CD4-positive, alpha-beta T cell (primary cell): ENCODE results near the gene MAST4. TPM values are rescaled to one million over a fixed set of nuclear protein-coding genes. Genes with fewer than 3 reads are reported as not detected.

Source experiments
- ATAC-seq: fragments of 200-7000 bp; cut with Tn5 transposase; one replicate; pipeline ENCODE4 v1.10.0; 2022; ENCODE audit warnings: mild to moderate bottlenecking; ENCODE audit not compliant: poor library complexity
- CTCF ChIA-PET: fragments of 350-600 bp; sonication (Branson Sonifier 250); formaldehyde crosslinking; loops from one replicate; lab custom pipeline; 2021; ENCODE audit warnings: antibody characterized with exemption, inconsistent platforms; lab: Charles Lee
- POLR2A ChIA-PET: fragments of 350-600 bp; sonication (Branson Sonifier 250); formaldehyde crosslinking; loops from one replicate; lab custom pipeline; 2021; ENCODE audit warnings: antibody characterized with exemption, inconsistent platforms; lab: Charles Lee
- DNase-seq, 14 experiments: peaks; one replicate each; pipeline ENCODE4 v3.0.0-alpha.2; 2013 to 2020; ENCODE audit warnings: mixed read lengths in 2 of 14
- H3K27ac ChIP-seq, 2 donors: one replicate each; pipeline versions ENCODE4 v1.5.1 to v1.7.0; 2013; ENCODE audit warnings: low read length in 2 of 2, low read depth in 1 of 2, mild to moderate bottlenecking in 1 of 2
- H3K27me3 ChIP-seq, 2 experiments: 1 replicate in 1 of 2; 2 replicates in 1 of 2; pipeline versions ENCODE4 v1.6.1 to v1.7.0; 2013; ENCODE audit warnings: low read length in 2 of 2, control low read depth in 1 of 2, mild to moderate bottlenecking in 1 of 2, moderate library complexity in 1 of 2; ENCODE audit not compliant: insufficient read depth in 2 of 2, control insufficient read depth in 1 of 2
- H3K36me3 ChIP-seq: one replicate; pipeline ENCODE4 v1.6.1; 2013; ENCODE audit warnings: low read length, control low read depth; ENCODE audit not compliant: insufficient read depth
- H3K4me1 ChIP-seq: one replicate; pipeline ENCODE4 v1.6.1; 2013; ENCODE audit warnings: low read length, control low read depth; ENCODE audit not compliant: insufficient read depth
- H3K4me3 ChIP-seq: one replicate; pipeline ENCODE4 v1.5.1; 2013; ENCODE audit warnings: mild to moderate bottlenecking, low read length, moderate library complexity
- H3K9me3 ChIP-seq, 2 experiments: 1 replicate in 1 of 2; 2 replicates in 1 of 2; pipeline versions ENCODE4 v1.6.1 to v1.7.0; 2013; ENCODE audit warnings: low read length in 2 of 2, mild to moderate bottlenecking in 2 of 2, control low read depth in 1 of 2, moderate library complexity in 1 of 2; ENCODE audit not compliant: control insufficient read depth in 1 of 2, insufficient read depth in 1 of 2
- H3K27ac Mint-ChIP-seq: one replicate; pipeline ENCODE4 v1.8.0; 2020; ENCODE audit warnings: mixed read lengths
- H3K27me3 Mint-ChIP-seq: one replicate; pipeline ENCODE4 v1.8.0; 2021; ENCODE audit warnings: mixed read lengths
- H3K36me3 Mint-ChIP-seq: one replicate; pipeline ENCODE4 v1.8.0; 2021; ENCODE audit warnings: low read depth, mixed read lengths
- H3K4me1 Mint-ChIP-seq: one replicate; pipeline ENCODE4 v1.8.0; 2021; ENCODE audit warnings: low read depth, mixed read lengths
- H3K4me3 Mint-ChIP-seq: one replicate; pipeline ENCODE4 v1.8.0; 2020; ENCODE audit warnings: mild to moderate bottlenecking, mixed read lengths
- H3K9me3 Mint-ChIP-seq: one replicate; pipeline ENCODE4 v1.8.0; 2020; ENCODE audit warnings: mixed read lengths
- CTCF ChIP-seq: fragments of 200-600 bp; IDR thresholded peaks from one replicate; pipeline ENCODE4 v1.8.0; 2022; ENCODE audit warnings: antibody characterized with exemption, mild to moderate bottlenecking
- intact Hi-C, 2 experiments: fragments of 100-400 bp; cut with DNase I in 1 of 2; cut with micrococcal nuclease in 1 of 2; formaldehyde crosslinking; loops; one replicate each; pipeline versions ENCODE4 v1.15.1 to v1.9.0; 2023 to 2025; cut with DNase I, micrococcal nuclease
- total RNA-seq, 174 experiments: library from RNA in 2 of 174; stranded (reverse) in 2 of 174; gene quantifications; one replicate each; pipeline ENCODE4 v1.2.3 and lab custom pipeline; 2021 to 2026

MAST4 gene
- total RNA-seq, 2 experiments from 2014 or later: 21.3 to 21.6 TPM

- Histone ChIP-seq H3K36me3 (peaks cover 73% of the 10 kb centered on the region), H3K9me3 (no peaks in the 10 kb centered on the region), H3K4me3 (no peak overlapping the region), H3K27ac (no peak overlapping the region), H3K4me1 (no peaks in the 10 kb centered on the region), H3K27me3 (no peaks in the 10 kb centered on the region)
- CTCF ChIA-PET: no interaction called here
- ATAC-seq: no peak
- Mint-ChIP-seq H3K4me1 (no peaks in the 10 kb centered on the region), H3K4me3 (no peak overlapping the region), H3K36me3 (peaks cover 88% of the 10 kb centered on the region), H3K9me3 (no peaks in the 10 kb centered on the region), H3K27me3 (no peaks in the 10 kb centered on the region), H3K27ac (no peak overlapping the region)
- intact Hi-C loops: no loop called here
- TF ChIP-seq CTCF: no peak
- POLR2A ChIA-PET: no interaction called here
- DNase-seq: no peak
Measured at GRCh38 chr5:67142816-67143215, 546.6 kb downstream of the MAST4 start.

- H3K4me1 Mint-ChIP-seq: no peaks in the 10 kb centered on the region
- Histone ChIP-seq H3K36me3 (peaks cover 77% of the 10 kb centered on the region), H3K4me1 (no peaks in the 10 kb centered on the region), H3K27ac (no peak overlapping the region), H3K4me3 (no peak overlapping the region), H3K27me3 (no peaks in the 10 kb centered on the region), H3K9me3 (no peaks in the 10 kb centered on the region)
- peaks cover 92% of the 10 kb centered on the region for H3K36me3 Mint-ChIP-seq
- ChIA-PET CTCF (interaction anchor here (0.6 to 1.6 kb wide), 3 partner anchors 11 to 1448 kb away, joined by 3 read pairs; no protein-coding TSS in a partner anchor), POLR2A (no interaction called here)
- DNase-seq (no peak), ATAC-seq (no peak)
- no peaks in the 10 kb centered on the region for H3K9me3 Mint-ChIP-seq
- H3K27ac Mint-ChIP-seq: no peak overlapping the region
- H3K27me3 Mint-ChIP-seq: no peaks in the 10 kb centered on the region
- H3K4me3 Mint-ChIP-seq: no peak overlapping the region
- intact Hi-C loops: no loop called here
- no peak for TF ChIP-seq CTCF
Measured at GRCh38 chr5:67143549-67143948, 547.4 kb downstream of the MAST4 start.

GRCh38 chr5:67144183-67144639, 548.0 kb downstream of the MAST4 start:
- no peak overlapping the region for H3K27ac Mint-ChIP-seq
- no peak overlapping the region for H3K4me3 Mint-ChIP-seq
- Histone ChIP-seq H3K4me3 (no peak overlapping the region), H3K27me3 (no peaks in the 10 kb centered on the region), H3K9me3 (no peaks in the 10 kb centered on the region), H3K36me3 (peaks cover 79% of the 10 kb centered on the region), H3K27ac (no peak overlapping the region), H3K4me1 (no peaks in the 10 kb centered on the region)
- no peaks in the 10 kb centered on the region for H3K27me3 Mint-ChIP-seq
- no peaks in the 10 kb centered on the region for H3K9me3 Mint-ChIP-seq
- ChIA-PET CTCF (interaction anchor here (0.5 to 1.6 kb wide), 3 partner anchors 11 to 25 kb away, joined by 3 read pairs; no protein-coding TSS in a partner anchor), POLR2A (no interaction called here)
- TF ChIP-seq CTCF: no peak
- DNase-seq: no peak
- no peak for ATAC-seq
- H3K4me1 Mint-ChIP-seq: no peaks in the 10 kb centered on the region
- peaks cover 98% of the 10 kb centered on the region for H3K36me3 Mint-ChIP-seq
- intact Hi-C loops: no loop called here
